ENCODE data around the gene SETD2. TPM values are rescaled to one million over a fixed set of nuclear protein-coding genes. Genes with fewer than 3 reads are reported as not detected.
A peak's percentile ranks its signal among the peaks of the same experiment; 100 is the strongest.

SETD2 gene
- total and polyA plus RNA-seq, 9 of the 15 experiments (the other 6 are each of a cell fraction or from before 2014, with no cell fraction given) = 8.2 to 44.0 (median 33.6) TPM

DNA sequence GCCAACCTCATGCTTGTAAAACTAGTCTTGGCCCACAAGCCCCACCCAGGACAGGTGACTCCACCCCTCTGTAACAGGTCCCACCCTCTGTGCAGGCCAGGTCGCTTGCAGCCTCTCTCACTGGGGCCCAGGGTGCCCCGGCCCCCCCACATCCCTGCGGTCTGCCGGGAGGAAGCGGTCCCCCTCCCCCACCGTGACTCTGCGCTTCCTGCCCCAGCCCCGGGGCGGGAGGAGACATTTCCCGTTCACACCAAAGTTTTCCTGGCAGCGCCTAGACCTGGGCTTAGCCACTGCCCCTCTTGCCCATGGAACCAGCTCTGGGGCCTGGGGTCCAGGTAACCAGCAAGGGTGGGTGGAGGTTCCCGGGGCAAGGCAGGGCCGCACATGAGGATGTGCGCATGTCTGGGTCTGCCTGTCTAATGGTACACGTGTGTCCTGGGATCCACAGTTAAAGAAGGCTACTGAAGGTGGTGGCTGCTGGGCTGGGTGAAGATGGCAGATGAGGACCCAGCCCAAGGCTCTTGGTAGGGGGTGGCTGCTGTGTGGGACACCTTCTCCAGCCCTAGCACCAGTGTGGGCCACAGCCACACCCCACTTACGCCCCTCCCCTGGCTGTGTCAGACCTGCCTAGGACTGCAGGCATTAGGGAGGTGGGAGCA, 176.0 kb downstream of the SETD2 start (continued):
- TF ChIP-seq, protein P1, sequence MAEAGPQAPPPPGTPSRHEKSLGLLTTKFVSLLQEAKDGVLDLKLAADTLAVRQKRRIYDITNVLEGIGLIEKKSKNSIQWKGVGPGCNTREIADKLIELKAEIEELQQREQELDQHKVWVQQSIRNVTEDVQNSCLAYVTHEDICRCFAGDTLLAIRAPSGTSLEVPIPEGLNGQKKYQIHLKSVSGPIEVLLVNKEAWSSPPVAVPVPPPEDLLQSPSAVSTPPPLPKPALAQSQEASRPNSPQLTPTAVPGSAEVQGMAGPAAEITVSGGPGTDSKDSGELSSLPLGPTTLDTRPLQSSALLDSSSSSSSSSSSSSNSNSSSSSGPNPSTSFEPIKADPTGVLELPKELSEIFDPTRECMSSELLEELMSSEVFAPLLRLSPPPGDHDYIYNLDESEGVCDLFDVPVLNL (CRISPR knock-in tag; IDR thresholded peaks at IDR 0.05; ENCODE audit: low read depth) = peak; percentile 53; the same call in 1 of the 2 replicates
- TF ChIP-seq ERF (CRISPR knock-in tag; IDR thresholded peaks at IDR 0.05) (peak; percentile 71; the same call in 1 of the 2 replicates), ZNF766 (CRISPR knock-in tag; conservative IDR thresholded peaks at IDR 0.05) (no peak), ZNF12 (CRISPR knock-in tag; IDR thresholded peaks at IDR 0.05) (no peak), ATF1 (CRISPR knock-in tag; IDR thresholded peaks at IDR 0.05) (no peak), ATF1 (tag; IDR thresholded peaks at IDR 0.05) (peak; percentile 72), RBM34 (IDR thresholded peaks at IDR 0.05; ENCODE audit: borderline replicate concordance, insufficient read depth, low read length) (no peak), CBX3 (IDR thresholded peaks at IDR 0.05; ENCODE audit: borderline replicate concordance in 1 of 2, low read length in 2 of 2) (peak in 1 of 2 experiments; percentile 46; a peak in 1 of 3 replicates), MBD2 (IDR thresholded peaks at IDR 0.05; ENCODE audit: borderline replicate concordance, low read depth) (peak; percentile 72; the same call in 1 of the 2 replicates), TAF1 (IDR thresholded peaks at IDR 0.05; ENCODE audit: control insufficient read depth, extremely low read depth, insufficient read depth, low read length, severe bottlenecking) (peak; percentile 50), PCBP1 (IDR thresholded peaks at IDR 0.05; ENCODE audit: low read depth, low read length, poor library complexity, severe bottlenecking) (peak; percentile 81), EP300 (IDR thresholded peaks at IDR 0.05; ENCODE audit: low read length) (peak; percentile 90), RAD51 (IDR thresholded peaks at IDR 0.05; ENCODE audit: borderline replicate concordance, low read depth) (peak; percentile 38; the same call in 1 of the 2 replicates), SIRT6 (IDR thresholded peaks at IDR 0.05; ENCODE audit: low read depth, low read length) (no peak), NR1H2 (CRISPR knock-in tag; IDR thresholded peaks at IDR 0.05) (0 out of 2 replicates have a peak, but pooled peaks have one; percentile 13), CREB1 (IDR thresholded peaks at IDR 0.05) (peak; percentile 20; the same call in 1 of the 2 replicates), CREB1 (CRISPR knock-in tag; IDR thresholded peaks at IDR 0.05) (peak; percentile 50; the same call in 1 of the 2 replicates), PHF8 (IDR thresholded peaks at IDR 0.05; ENCODE audit: borderline replicate concordance, low read length) (peak; percentile 63; the same call in 1 of the 2 replicates)
- TF ChIP-seq, protein P2, sequence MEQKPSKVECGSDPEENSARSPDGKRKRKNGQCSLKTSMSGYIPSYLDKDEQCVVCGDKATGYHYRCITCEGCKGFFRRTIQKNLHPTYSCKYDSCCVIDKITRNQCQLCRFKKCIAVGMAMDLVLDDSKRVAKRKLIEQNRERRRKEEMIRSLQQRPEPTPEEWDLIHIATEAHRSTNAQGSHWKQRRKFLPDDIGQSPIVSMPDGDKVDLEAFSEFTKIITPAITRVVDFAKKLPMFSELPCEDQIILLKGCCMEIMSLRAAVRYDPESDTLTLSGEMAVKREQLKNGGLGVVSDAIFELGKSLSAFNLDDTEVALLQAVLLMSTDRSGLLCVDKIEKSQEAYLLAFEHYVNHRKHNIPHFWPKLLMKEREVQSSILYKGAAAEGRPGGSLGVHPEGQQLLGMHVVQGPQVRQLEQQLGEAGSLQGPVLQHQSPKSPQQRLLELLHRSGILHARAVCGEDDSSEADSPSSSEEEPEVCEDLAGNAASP (IDR thresholded peaks at IDR 0.05) = 0 out of 2 replicates have a peak, but pooled peaks have one; percentile 57
- TF ChIP-seq, protein P3, sequence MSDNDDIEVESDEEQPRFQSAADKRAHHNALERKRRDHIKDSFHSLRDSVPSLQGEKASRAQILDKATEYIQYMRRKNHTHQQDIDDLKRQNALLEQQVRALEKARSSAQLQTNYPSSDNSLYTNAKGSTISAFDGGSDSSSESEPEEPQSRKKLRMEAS (CRISPR knock-in tag; IDR thresholded peaks at IDR 0.05) = peak; percentile 76
- TF ChIP-seq, protein P4, sequence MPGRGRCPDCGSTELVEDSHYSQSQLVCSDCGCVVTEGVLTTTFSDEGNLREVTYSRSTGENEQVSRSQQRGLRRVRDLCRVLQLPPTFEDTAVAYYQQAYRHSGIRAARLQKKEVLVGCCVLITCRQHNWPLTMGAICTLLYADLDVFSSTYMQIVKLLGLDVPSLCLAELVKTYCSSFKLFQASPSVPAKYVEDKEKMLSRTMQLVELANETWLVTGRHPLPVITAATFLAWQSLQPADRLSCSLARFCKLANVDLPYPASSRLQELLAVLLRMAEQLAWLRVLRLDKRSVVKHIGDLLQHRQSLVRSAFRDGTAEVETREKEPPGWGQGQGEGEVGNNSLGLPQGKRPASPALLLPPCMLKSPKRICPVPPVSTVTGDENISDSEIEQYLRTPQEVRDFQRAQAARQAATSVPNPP (IDR thresholded peaks at IDR 0.05; ENCODE audit: borderline replicate concordance, insufficient read depth, insufficient read length) = no peak
- TF ChIP-seq, protein P5, sequence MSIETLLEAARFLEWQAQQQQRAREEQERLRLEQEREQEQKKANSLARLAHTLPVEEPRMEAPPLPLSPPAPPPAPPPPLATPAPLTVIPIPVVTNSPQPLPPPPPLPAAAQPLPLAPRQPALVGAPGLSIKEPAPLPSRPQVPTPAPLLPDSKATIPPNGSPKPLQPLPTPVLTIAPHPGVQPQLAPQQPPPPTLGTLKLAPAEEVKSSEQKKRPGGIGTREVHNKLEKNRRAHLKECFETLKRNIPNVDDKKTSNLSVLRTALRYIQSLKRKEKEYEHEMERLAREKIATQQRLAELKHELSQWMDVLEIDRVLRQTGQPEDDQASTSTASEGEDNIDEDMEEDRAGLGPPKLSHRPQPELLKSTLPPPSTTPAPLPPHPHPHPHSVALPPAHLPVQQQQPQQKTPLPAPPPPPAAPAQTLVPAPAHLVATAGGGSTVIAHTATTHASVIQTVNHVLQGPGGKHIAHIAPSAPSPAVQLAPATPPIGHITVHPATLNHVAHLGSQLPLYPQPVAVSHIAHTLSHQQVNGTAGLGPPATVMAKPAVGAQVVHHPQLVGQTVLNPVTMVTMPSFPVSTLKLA (conservative IDR thresholded peaks at IDR 0.05) = peak; percentile 77 to 90
